ENCODE measurements around the gene CEP112.

CEP112 gene

DNA sequence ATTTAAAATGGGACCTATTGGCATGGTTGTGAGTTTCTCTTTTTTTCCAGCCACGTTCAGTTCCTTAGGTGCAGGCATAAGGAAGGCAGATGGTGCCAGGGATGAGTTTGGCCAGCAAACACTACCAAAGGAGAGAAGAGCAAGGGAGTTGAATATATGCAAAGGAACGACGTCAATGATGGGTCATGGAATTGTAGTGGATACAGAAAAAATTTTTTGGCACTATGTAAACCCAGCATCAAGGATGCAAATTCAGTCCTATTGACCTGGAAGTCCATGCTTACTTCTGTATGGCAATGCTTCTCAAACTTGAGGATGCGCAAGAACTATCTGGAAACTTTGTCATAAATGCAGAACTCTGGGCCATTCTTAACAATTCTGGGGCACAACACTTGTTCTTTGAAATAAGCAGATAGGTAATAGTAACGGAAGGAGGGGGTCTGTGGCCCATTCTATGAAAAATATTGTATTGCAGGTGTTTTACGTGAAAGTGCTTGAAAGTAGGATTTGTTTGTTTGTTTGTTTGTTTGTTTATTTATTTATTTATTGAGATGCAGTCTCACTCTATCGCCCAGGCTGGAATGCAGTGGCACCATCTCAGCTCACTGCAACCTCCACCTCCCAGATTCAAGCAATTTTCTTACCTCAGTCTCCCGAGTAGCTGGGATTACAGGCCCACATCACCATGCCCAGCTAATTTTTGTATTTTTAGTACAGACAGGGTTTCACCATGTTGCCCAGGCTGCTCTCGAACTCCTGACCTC lies 19.3 kb upstream of the CEP112 start:
- TF ChIP-seq ZFP3 (CRISPR knock-in tag; IDR thresholded peaks at IDR 0.05) (no peak), ESRRG (CRISPR knock-in tag; IDR thresholded peaks at IDR 0.05) (no peak), ARNTL (CRISPR knock-in tag; IDR thresholded peaks at IDR 0.05; ENCODE audit: borderline replicate concordance, low read depth) (no peak)
- no peak for ATAC-seq

DNA sequence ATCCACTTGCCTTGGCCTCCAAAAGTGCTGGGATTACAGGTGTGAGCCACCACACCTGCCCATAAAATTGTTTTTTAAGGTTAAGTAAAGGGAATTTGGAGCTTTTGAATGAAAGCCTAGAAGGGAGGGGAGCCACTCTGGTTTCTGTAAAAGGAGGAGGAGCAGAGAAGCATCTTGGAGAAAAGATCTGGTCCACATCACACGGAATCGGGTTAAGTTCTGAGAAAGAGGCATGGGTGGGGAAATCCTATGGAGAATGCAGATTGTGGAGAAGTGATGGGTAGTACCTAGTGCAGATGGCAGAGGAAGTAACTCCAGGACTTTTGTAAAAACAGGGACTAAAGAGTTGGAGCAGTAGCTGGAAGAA lies 18.3 kb upstream of the CEP112 start:
- ATAC-seq, result no peak
- TF ChIP-seq ZNF8 (CRISPR knock-in tag; IDR thresholded peaks at IDR 0.05) (no peak), SNAI2 (CRISPR knock-in tag; IDR thresholded peaks at IDR 0.05) (no peak), ZNF565 (CRISPR knock-in tag; conservative IDR thresholded peaks at IDR 0.05; ENCODE audit: low read depth) (no peak), ZFP3 (CRISPR knock-in tag; IDR thresholded peaks at IDR 0.05) (no peak), GLIS3 (CRISPR knock-in tag; IDR thresholded peaks at IDR 0.05) (no peak), ZC3H10 (CRISPR knock-in tag; IDR thresholded peaks at IDR 0.05) (no peak), ZFP30 (CRISPR knock-in tag; IDR thresholded peaks at IDR 0.05) (no peak), BACH2 (CRISPR knock-in tag; IDR thresholded peaks at IDR 0.05; ENCODE audit: borderline replicate concordance) (no peak), RARB (CRISPR knock-in tag; IDR thresholded peaks at IDR 0.05) (no peak), ESRRG (CRISPR knock-in tag; IDR thresholded peaks at IDR 0.05) (no peak), CSDC2 (CRISPR knock-in tag; IDR thresholded peaks at IDR 0.05) (no peak)
- TF ChIP-seq, protein P1, sequence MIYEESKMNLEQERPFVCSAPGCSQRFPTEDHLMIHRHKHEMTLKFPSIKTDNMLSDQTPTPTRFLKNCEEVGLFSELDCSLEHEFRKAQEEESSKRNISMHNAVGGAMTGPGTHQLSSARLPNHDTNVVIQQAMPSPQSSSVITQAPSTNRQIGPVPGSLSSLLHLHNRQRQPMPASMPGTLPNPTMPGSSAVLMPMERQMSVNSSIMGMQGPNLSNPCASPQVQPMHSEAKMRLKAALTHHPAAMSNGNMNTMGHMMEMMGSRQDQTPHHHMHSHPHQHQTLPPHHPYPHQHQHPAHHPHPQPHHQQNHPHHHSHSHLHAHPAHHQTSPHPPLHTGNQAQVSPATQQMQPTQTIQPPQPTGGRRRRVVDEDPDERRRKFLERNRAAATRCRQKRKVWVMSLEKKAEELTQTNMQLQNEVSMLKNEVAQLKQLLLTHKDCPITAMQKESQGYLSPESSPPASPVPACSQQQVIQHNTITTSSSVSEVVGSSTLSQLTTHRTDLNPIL (CRISPR knock-in tag; IDR thresholded peaks at IDR 0.05; ENCODE audit: low read depth), result no peak
- TF ChIP-seq, protein P2, sequence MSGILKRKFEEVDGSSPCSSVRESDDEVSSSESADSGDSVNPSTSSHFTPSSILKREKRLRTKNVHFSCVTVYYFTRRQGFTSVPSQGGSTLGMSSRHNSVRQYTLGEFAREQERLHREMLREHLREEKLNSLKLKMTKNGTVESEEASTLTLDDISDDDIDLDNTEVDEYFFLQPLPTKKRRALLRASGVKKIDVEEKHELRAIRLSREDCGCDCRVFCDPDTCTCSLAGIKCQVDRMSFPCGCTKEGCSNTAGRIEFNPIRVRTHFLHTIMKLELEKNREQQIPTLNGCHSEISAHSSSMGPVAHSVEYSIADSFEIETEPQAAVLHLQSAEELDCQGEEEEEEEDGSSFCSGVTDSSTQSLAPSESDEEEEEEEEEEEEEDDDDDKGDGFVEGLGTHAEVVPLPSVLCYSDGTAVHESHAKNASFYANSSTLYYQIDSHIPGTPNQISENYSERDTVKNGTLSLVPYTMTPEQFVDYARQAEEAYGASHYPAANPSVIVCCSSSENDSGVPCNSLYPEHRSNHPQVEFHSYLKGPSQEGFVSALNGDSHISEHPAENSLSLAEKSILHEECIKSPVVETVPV (CRISPR knock-in tag; IDR thresholded peaks at IDR 0.05), result no peak

DNA sequence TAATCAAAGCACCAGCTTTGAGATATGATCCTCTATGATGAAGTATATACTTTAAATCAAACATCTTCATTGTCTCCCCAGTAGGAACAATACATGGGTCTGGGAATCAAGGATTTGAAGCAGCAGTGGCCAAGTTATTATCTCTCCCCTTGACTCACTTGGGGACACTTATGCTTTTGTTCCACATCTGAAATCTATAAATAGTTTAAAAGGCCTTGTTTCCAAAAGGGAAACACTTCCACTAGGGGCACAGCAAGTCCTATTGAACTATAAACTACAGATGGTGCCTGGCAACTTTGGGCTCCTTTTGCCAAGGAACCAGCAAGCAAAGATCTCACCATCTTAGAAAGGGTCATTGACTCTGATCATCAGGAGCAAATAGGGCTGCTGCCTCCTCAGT lies 16.0 kb upstream of the CEP112 start:
- no peak for ATAC-seq

DNA sequence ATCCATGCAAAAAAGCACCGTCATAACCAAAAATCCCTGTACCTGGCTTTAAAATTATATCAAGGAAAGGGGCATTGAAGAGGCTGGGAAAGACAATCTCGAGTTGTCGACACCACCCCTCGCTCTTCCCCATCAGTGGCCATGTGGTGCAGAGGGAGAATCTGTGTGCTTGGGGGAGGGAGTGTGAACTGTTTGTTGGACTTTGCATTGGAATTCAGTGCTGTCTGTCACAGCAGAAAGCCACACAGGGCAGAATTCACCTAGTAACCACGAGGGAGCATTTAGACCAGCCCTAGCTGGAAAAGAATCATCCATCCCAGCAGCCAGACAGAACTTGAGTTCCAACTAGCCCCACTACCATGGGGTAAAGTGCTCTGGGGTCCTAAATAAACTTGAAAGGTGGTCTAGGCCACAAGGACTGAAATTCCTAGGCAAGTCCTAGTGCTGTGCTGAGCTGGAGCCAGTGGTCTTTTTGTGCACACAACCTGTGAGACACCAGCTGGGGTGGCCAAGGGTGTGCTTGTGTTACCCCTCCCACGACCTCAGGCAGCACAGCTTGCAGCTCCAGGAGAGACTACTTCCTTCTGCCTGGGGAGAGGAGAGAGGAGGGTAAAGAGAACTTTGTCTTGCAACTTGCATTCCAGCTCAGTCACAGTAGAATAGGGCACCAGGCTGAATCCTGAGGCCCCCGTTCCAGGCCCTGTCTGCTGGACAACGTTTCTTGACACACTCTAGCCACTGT lies 11.5 kb upstream of the CEP112 start:
- no peak for ATAC-seq

More for the DNA sequence above, 16.0 kb upstream of the CEP112 start:
- TF ChIP-seq BACH2 (CRISPR knock-in tag; IDR thresholded peaks at IDR 0.05; ENCODE audit: borderline replicate concordance) (no peak), ESRRG (CRISPR knock-in tag; IDR thresholded peaks at IDR 0.05) (no peak), ZNF70 (CRISPR knock-in tag; IDR thresholded peaks at IDR 0.05) (no peak)

DNA sequence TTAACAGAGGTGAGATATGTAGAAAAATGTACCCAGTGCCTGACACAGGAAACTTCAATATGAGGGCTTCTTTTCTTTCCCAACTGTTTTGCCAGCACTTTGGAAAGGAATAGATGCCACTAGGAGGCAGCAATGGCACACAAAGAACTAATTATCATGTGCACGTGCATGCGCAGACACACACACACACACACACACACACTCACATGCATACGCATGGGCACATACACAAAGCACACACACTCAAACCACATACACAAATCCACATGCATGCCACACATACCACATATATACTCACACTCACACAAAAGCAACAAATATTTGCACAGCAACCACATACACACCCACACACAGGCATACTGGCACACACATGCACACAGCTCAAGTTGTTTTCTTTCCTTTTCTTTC lies 8.8 kb upstream of the CEP112 start:
- ATAC-seq, result peak; percentile 91
- TF ChIP-seq TCF4 (CRISPR knock-in tag; IDR thresholded peaks at IDR 0.05; ENCODE audit: borderline replicate concordance), result no peak; the same call in 1 of the 2 replicates
- TF ChIP-seq CSDC2 (CRISPR knock-in tag; IDR thresholded peaks at IDR 0.05), result no peak
- TF ChIP-seq ZFP3 (CRISPR knock-in tag; IDR thresholded peaks at IDR 0.05), result no peak
- TF ChIP-seq BACH2 (CRISPR knock-in tag; IDR thresholded peaks at IDR 0.05; ENCODE audit: borderline replicate concordance), result no peak
- no peak for TF ChIP-seq RARB (CRISPR knock-in tag; IDR thresholded peaks at IDR 0.05)
- TF ChIP-seq ARNTL (CRISPR knock-in tag; IDR thresholded peaks at IDR 0.05; ENCODE audit: borderline replicate concordance, low read depth), result 0 out of 2 replicates have a peak, but pooled peaks have one; percentile 45
- TF ChIP-seq, protein P2 (CRISPR knock-in tag; IDR thresholded peaks at IDR 0.05), result no peak
- peak; percentile 57; the same call in 1 of the 2 replicates for TF ChIP-seq SNAI2 (CRISPR knock-in tag; IDR thresholded peaks at IDR 0.05)
- TF ChIP-seq ZNF565 (CRISPR knock-in tag; conservative IDR thresholded peaks at IDR 0.05; ENCODE audit: low read depth), result no peak
- no peak for TF ChIP-seq ZNF70 (CRISPR knock-in tag; IDR thresholded peaks at IDR 0.05)
- TF ChIP-seq GLIS3 (CRISPR knock-in tag; IDR thresholded peaks at IDR 0.05), result no peak
- no peak for TF ChIP-seq PPARA (CRISPR knock-in tag; IDR thresholded peaks at IDR 0.05; ENCODE audit: borderline replicate concordance)
- TF ChIP-seq OSR1 (CRISPR knock-in tag; IDR thresholded peaks at IDR 0.05), result no peak
- TF ChIP-seq ZC3H10 (CRISPR knock-in tag; IDR thresholded peaks at IDR 0.05), result no peak

More for the DNA sequence above, 11.5 kb upstream of the CEP112 start:
- no peak for TF ChIP-seq BACH2 (CRISPR knock-in tag; IDR thresholded peaks at IDR 0.05; ENCODE audit: borderline replicate concordance)
- TF ChIP-seq CSDC2 (CRISPR knock-in tag; IDR thresholded peaks at IDR 0.05), result no peak
- TF ChIP-seq, protein P2 (CRISPR knock-in tag; IDR thresholded peaks at IDR 0.05), result no peak
- no peak for TF ChIP-seq OSR1 (CRISPR knock-in tag; IDR thresholded peaks at IDR 0.05)
- TF ChIP-seq ESRRG (CRISPR knock-in tag; IDR thresholded peaks at IDR 0.05), result no peak
- TF ChIP-seq TOX (CRISPR knock-in tag; IDR thresholded peaks at IDR 0.05; ENCODE audit: borderline replicate concordance), result no peak
- TF ChIP-seq ZNF8 (CRISPR knock-in tag; IDR thresholded peaks at IDR 0.05), result no peak
- TF ChIP-seq, protein P3, sequence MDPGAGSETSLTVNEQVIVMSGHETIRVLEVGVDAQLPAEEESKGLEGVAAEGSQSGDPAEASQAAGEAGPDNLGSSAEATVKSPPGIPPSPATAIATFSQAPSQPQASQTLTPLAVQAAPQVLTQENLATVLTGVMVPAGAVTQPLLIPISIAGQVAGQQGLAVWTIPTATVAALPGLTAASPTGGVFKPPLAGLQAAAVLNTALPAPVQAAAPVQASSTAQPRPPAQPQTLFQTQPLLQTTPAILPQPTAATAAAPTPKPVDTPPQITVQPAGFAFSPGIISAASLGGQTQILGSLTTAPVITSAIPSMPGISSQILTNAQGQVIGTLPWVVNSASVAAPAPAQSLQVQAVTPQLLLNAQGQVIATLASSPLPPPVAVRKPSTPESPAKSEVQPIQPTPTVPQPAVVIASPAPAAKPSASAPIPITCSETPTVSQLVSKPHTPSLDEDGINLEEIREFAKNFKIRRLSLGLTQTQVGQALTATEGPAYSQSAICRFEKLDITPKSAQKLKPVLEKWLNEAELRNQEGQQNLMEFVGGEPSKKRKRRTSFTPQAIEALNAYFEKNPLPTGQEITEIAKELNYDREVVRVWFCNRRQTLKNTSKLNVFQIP (CRISPR knock-in tag; IDR thresholded peaks at IDR 0.05; ENCODE audit: borderline replicate concordance, low read depth), result no peak
- TF ChIP-seq GLIS3 (CRISPR knock-in tag; IDR thresholded peaks at IDR 0.05), result no peak
